Fibroblast of villous mesenchyme (primary cell): ENCODE results near the gene IFIT5. TPM values are rescaled to one million over a fixed set of nuclear protein-coding genes. Genes with fewer than 3 reads are reported as not detected.

Experiments used
- DNase-seq: peaks from one replicate; pipeline ENCODE4 v3.0.0-alpha.2; 2010; ENCODE audit warnings: low read depth
- H3K4me3 ChIP-seq: 2 replicates; pipeline ENCODE4 v1.5.1; 2011; ENCODE audit warnings: low read depth, mild to moderate bottlenecking, low read length
- total RNA-seq: library from RNA; depleted of rRNA; stranded (reverse); fragments of >200 nt; gene quantifications from 2 replicates; pipeline ENCODE4 v1.2.3, GENCODE V29; 2012
- TF ChIP-seq, protein P1 (sequence below): IDR thresholded peaks from 2 replicates; pipeline ENCODE4 v1.5.1; 2012; ENCODE audit warnings: low read depth, mild to moderate bottlenecking, low read length; ENCODE audit not compliant: insufficient read depth

Gene IFIT5
- total RNA-seq, 1 donor: 52.7 TPM

GRCh38 chr10:89413398-89413912, 913 bp upstream of the IFIT5 start:
- peak overlapping the region; percentile 75 for H3K4me3 ChIP-seq
- DNase-seq: no peak
- TF ChIP-seq, protein P1, sequence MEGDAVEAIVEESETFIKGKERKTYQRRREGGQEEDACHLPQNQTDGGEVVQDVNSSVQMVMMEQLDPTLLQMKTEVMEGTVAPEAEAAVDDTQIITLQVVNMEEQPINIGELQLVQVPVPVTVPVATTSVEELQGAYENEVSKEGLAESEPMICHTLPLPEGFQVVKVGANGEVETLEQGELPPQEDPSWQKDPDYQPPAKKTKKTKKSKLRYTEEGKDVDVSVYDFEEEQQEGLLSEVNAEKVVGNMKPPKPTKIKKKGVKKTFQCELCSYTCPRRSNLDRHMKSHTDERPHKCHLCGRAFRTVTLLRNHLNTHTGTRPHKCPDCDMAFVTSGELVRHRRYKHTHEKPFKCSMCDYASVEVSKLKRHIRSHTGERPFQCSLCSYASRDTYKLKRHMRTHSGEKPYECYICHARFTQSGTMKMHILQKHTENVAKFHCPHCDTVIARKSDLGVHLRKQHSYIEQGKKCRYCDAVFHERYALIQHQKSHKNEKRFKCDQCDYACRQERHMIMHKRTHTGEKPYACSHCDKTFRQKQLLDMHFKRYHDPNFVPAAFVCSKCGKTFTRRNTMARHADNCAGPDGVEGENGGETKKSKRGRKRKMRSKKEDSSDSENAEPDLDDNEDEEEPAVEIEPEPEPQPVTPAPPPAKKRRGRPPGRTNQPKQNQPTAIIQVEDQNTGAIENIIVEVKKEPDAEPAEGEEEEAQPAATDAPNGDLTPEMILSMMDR: no peak

DNA sequence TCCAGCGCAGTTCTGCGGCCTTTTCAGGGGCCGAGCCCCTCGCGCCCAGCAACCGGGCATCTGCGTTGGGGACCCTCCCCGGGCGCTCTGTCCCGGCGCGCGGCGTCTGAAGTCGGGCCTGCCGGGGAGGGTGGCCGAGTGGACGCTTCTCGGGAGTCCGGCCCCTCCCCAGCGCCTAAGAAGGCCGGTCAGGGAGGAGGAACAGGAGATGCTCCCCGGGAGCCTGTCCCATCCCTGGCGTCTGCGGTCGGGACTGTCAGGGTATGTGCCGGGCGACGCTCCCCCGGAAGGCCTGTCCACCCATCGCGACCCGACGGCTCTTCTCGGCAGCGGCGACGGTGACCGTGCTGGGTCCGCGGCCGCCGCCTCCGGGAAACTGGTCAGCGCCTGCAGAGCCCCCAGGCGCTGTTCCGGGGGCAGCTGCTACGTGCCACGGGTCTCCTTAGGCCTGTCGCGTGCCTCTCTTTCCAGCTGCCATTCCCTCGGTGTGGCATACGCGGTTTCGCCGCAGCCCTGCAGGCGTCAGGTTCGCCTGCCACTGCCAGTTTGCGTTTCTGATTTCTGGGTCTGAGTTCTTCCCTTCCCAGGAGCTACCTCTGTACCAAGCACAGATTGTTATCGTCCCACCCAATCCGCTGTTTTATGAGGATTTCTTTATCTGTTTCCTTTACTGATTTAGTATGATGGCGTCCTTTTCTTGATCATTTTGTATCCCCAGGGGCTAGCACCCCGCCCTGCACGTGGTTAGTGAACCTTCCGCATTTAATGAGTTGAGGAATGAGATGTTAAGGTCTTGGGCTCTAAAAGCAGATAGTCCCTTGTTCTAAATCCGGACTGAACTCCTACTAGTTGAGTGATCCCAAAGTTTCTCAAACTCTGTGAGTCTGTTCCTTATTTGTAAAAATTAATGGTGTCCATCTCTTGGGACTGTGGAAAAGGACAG, 782 bp downstream of the IFIT5 start:
- TF ChIP-seq, protein P1: no peak
- peak; percentile 53 for DNase-seq
- peak overlapping the region; percentile 75 for H3K4me3 ChIP-seq

DNA sequence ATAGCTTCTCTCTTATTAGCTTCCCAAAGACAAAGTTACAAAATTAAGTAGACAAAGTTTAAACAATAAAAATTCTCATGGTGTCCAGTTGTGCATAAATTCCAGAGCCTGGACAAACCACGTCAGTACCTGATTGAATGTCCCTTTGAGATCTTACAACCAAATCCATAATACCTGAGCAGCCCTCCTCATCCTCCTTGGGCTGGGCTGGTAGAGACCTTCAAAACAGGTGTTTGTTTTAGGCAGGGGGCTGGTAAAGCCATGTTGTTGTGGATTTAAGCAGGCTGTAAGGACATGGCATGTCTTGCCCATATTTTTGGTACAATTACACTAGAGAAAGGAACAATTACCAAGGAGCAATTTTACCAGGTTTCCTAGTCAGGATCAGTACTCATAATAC, 2.1 kb downstream of the IFIT5 start:
- H3K4me3 ChIP-seq: no peak overlapping the region
- TF ChIP-seq, protein P1: no peak
- peak; percentile 50 for DNase-seq

DNA sequence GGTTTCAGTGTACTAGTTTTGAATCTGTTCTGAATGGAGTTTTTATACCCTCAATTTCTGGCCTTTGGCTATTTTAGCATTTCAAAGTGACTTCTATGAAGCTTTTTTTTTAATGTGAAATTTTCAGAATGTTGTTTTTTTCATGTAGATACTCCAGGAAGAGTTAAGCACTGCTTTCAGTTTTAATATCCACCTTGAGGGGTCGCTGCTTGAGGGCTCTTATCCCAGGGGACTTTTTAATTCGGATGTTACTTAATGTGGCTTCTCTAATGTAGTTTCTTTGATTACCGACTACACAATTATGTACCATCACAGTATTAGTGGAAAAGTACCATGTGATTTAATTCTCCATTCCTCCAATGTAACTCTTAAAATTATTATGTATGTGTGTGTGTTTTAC, 5.2 kb downstream of the IFIT5 start:
- H3K4me3 ChIP-seq: peak overlapping the region; percentile 31
- peak; percentile 50 for DNase-seq
- TF ChIP-seq, protein P1: peak; percentile 65

DNA sequence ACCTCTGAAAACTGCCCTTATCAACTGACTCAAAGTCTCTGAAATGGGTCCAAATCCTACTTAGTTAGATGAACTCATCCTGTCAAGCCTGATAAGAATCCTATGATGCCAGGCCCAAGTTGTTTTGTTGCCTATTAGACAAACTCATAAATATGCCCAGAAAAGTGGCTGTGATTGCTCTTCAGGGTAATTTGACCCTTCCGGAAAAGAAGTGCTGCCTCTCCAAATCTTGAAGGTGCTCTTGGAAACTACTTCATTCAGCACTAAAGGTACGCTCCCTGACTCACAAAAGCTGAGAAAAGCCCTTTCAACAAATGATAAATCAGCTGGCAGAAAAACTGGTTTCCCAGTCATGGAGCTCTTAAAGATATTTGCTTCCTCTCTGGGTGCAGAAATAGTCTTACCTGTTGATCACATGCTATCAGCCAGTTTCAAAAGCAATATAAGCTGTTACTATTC, 6.7 kb downstream of the IFIT5 start:
- TF ChIP-seq, protein P1: no peak
- no peak overlapping the region for H3K4me3 ChIP-seq
- no peak for DNase-seq

- TF ChIP-seq, protein P1: no peak
- no peak for DNase-seq
- no peak overlapping the region for H3K4me3 ChIP-seq
Observed at GRCh38 chr10:89425000-89425399, 10.6 kb downstream of the IFIT5 start.
